Right kidney (tissue), 1 donor: ENCODE measurements around the gene VARS2.
"Not testable (repeated sequence)": the region's sequence is repeated elsewhere in the genome, so short reads cannot be mapped to it uniquely, and the experiment has no call there.

Experiments used
- DNase-seq: peaks from one replicate; pipeline ENCODE4 v3.0.0-alpha.2; 2016

VARS2 gene

GRCh38 chr6:30962716-30963115 is 48.7 kb downstream of the VARS2 start:
- no peak for DNase-seq

DNA sequence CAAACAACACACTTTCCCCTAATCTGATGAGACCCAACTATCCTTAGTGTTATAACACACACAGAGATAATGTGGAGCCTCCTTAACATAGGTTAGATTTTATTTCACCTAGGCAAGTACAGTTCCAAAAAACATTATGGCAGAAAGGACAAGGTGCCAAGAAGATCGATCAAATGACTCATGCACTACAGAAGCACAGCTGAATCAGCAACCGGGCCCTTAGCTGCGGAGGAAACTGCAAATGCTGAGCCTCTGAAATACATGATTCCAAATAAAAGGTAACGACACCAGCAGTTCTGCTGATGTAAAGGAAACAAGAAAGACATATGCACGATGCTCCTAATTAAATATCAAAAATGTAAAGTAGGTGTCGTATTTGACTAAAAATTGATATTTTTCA is 49.6 kb downstream of the VARS2 start:
- no peak for DNase-seq

DNA sequence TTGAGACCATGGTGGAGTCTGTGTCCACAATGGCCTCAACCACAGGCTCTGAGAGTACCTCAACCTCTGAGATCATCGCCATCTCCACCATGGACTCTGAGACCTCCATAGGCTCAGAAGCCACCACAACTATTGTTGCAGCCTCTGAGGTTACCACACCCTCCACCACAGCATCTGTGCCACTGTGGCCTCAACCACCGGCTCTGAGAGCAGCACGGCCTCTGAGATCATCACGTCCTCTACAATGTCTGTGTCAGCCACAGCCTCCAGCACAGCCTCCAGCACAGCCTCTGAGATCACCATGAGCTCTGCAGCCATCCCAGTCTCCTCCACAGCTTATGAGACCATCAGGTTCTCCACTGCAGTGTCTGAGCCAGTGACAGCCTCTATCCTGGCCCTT is 50.0 kb downstream of the VARS2 start:
- no peak for DNase-seq

DNA sequence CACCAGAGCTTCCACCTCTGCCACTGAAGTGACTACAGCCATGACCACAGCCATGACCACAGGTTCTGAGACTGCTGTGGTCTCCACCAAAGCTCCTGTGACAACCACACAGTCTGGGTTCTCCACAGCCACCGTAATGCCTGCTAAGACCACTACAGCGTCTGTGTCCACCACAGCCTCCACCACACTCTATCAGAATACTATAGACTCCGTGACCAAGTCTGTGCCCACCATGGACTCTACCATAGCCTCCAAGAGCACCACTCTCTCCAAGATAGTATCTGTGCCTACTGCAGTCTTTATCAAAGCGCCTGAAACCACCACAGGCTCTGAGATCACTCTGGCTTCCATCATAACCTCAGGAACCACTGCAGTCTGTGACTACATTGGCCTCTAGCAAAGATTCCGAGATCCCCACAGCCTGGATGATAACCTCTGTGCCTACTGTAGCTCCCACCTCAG is 51.1 kb downstream of the VARS2 start:
- DNase-seq = no peak

DNA sequence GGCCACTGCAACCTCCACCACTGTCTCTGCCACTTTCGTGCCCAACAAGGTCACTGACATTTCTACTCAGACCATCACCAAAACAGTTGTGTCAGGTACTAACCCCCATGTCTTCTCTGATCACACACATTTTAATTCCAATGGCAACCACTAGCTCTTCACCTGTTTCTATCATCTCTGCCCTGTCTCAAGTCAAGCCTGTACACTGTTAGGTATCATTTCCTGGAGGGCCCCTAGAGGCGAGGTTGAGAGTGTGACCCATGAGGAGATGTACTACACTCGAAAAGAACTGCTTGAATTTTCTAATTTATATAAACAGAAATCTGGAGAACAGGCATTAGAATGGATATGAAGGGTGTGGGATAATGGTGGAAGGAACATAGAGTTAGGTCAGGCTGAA is 52.1 kb downstream of the VARS2 start:
- no peak for DNase-seq

DNA sequence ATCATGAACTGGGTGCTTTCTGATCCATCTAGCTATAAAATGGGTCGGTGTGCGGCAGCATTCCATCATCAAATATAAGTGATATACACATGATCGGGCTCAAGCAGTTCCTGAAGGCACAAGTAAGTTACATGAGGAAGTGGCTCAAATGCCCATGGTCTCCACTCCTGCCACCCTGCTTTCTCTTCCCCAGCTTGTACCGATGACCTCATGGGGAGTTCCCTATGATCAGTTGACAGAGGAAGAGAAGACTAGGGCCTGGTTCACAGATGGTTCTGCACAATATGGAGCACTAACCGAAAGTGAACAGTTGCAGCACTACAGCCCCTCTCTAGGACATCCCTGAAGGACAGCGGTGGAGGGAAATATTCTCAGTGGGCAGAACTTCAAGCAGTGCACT is 55.1 kb downstream of the VARS2 start:
- DNase-seq = not testable (repeated sequence)

DNA sequence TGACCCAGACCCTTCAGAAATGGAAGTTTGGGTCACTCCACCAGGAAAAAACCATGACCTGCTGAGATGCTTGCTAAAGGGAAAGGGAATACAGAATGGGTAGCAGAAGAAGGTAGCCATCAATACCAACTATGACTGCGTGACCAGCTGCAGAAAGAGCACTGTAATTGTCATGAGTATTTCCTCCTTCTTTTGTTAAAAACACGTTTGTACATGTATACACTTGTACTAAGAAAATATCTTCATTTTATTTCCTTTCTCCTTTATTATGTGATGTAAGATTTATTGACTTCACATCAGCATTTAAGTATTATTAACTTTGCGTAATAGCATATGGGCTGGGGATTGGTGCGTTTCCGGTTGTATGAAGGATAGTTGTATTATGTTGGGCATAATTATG is 56.9 kb downstream of the VARS2 start:
- DNase-seq = no peak

DNA sequence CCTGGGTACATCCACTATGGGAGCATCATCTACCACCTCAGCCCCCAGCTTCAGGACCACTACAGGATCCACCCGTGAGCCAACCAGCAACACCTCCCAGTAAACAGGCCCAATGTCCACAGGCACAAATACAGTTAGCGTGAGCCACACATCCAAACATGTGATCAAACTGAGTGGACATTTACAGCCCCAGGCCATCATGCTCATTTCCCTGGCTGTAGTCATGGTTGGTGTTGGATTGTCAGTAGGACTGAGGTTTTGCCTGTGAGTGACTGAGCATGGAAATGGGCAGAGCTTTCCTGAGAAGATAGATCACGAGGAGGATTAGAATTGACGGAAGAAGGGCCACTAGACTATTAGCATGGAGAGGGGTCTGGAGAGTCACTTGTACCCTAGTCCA is 58.8 kb downstream of the VARS2 start:
- no peak for DNase-seq

DNA sequence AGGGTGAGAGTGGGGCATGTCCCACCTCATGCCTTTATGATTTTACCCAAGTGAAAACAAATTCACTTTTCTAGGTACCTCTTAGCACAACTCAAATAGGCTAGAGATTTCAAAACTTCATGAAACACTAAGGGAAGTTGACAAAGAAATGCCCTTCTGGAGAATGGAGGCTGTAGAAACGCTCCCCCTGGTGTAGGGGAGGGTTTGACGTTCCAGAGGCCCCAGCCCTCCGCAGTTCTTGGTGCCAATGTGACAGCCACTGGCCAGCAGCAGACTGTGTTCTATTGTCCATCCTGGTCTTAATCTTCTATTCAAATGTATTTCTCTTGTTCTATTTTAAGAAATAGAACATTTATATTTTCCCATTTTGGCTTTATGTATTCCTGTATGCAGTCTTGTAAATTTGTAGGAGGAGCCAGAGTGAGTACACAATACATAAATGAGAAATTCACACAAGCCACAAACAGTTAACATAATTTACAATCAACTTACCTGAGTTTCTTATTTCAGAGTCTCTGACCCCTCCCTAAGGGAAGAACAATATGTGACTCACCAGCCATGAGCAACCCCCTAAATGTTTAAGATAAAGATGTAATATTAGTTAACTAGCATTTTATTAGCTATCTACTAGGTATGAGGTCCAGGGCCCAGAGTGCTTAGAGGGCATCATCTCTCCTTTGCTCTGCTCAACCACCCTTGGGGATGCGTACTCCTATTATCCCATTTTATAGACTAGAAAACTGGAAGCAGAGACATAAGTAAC is 60.6 kb downstream of the VARS2 start:
- no peak for DNase-seq
